PC-9 (cell line): ENCODE data around the gene BRI3. TPM values are rescaled to one million over a fixed set of nuclear protein-coding genes. Genes with fewer than 3 reads are reported as not detected.
"Not testable (repeated sequence)": the region's sequence is repeated elsewhere in the genome, so short reads cannot be mapped to it uniquely, and the experiment has no call there.

Experiments used
- BruUV-seq: library from RNA; stranded (reverse); fragments of 400-500 nt; replicated peaks from 2 replicates; lab custom pipeline; 2021; lab: Mats Ljungman, UMichigan
- CTCF ChIA-PET: fragments of 300-600 bp; sonication (Branson Sonifier 250); formaldehyde crosslinking; loops from one replicate; lab custom pipeline; 2022; ENCODE audit warnings: antibody characterized with exemption; lab: Charles Lee
- POLR2A ChIA-PET: fragments of 300-600 bp; sonication (Branson Sonifier 250); formaldehyde crosslinking; loops from one replicate; lab custom pipeline; 2022; ENCODE audit warnings: antibody characterized with exemption; ENCODE audit not compliant: unreplicated experiment; lab: Charles Lee
- DNase-seq, 2 experiments: peaks; one replicate each; pipeline versions ENCODE4 v3.0.0 to v3.0.0-alpha.2; 2015 to 2022; ENCODE audit warnings: mixed read lengths in 1 of 2
- H2AFZ ChIP-seq: fragments of 200-600 bp; sonication (generic); 2 replicates; pipeline ENCODE4 v1.8.1; 2017; ENCODE audit warnings: antibody characterized with exemption
- H3F3A ChIP-seq: fragments of 200-600 bp; sonication (generic); 2 replicates; pipeline ENCODE4 v1.8.1; 2017; ENCODE audit warnings: antibody characterized with exemption, mild to moderate bottlenecking, low read depth; ENCODE audit not compliant: insufficient read depth
- H3K27ac ChIP-seq: fragments of 200-600 bp; sonication (generic); 2 replicates; pipeline ENCODE4 v1.6.1; 2016; ENCODE audit warnings: mixed run types
- H3K27me3 ChIP-seq: fragments of 200-600 bp; sonication (generic); 2 replicates; pipeline ENCODE4 v1.6.1; 2016; ENCODE audit warnings: low read depth, mixed run types; ENCODE audit not compliant: insufficient read depth
- H3K36me3 ChIP-seq: fragments of 200-600 bp; sonication (generic); 2 replicates; pipeline ENCODE4 v1.6.1; 2016; ENCODE audit warnings: low read depth, mixed run types
- H3K4me1 ChIP-seq: fragments of 200-600 bp; sonication (generic); replicated peaks from 2 replicates; pipeline ENCODE4 v1.6.1; 2016; ENCODE audit warnings: mixed run types; ENCODE audit not compliant: insufficient read depth
- H3K4me2 ChIP-seq: fragments of 200-600 bp; sonication (generic); 2 replicates; pipeline ENCODE4 v1.6.1; 2017; ENCODE audit warnings: mixed run types
- H3K4me3 ChIP-seq: fragments of 200-600 bp; sonication (generic); 2 replicates; pipeline ENCODE4 v1.6.1; 2016; ENCODE audit warnings: mixed run types
- H3K79me2 ChIP-seq: fragments of 200-600 bp; sonication (generic); 2 replicates; pipeline ENCODE4 v1.6.1; 2017; ENCODE audit warnings: low read depth, mixed run types
- H3K9me2 ChIP-seq: fragments of 200-600 bp; sonication (generic); 2 replicates; pipeline ENCODE4 v1.8.1; 2017; ENCODE audit warnings: mild to moderate bottlenecking; ENCODE audit not compliant: insufficient read depth
- H3K9me3 ChIP-seq: fragments of 200-600 bp; sonication (generic); 2 replicates; pipeline ENCODE4 v1.8.1; 2016; ENCODE audit warnings: low read depth; ENCODE audit not compliant: insufficient read depth
- H4K20me1 ChIP-seq: fragments of 200-600 bp; sonication (generic); 2 replicates; pipeline ENCODE4 v1.8.1; 2017; ENCODE audit not compliant: insufficient read depth
- CTCF ChIP-seq: fragments of 200-600 bp; sonication (generic); conservative IDR thresholded peaks from 2 replicates; pipeline ENCODE4 v1.6.1; 2017; ENCODE audit warnings: mixed run types, antibody characterized with exemption, mild to moderate bottlenecking, moderate library complexity
- EZH2 ChIP-seq: fragments of 200-600 bp; sonication (generic); IDR thresholded peaks from 2 replicates; pipeline ENCODE4 v1.8.0; 2017; ENCODE audit warnings: antibody characterized with exemption, low read depth
- intact Hi-C: fragments of 100-400 bp; cut with micrococcal nuclease; formaldehyde crosslinking; loops from one replicate; pipeline ENCODE4 v1.10.0; 2022; ENCODE audit not compliant: unreplicated experiment
- total RNA-seq: library from RNA; stranded (reverse); gene quantifications from 2 replicates; pipeline ENCODE4 v1.2.3, GENCODE V29; 2021

The BRI3 gene
- total RNA-seq, 1 experiment from 2014 or later, result 255 TPM

- ChIA-PET CTCF (no interaction called here), POLR2A (no interaction called here)
- Histone ChIP-seq H3K9me2 (no peaks in the 10 kb centered on the region), H3K27me3 (no peaks in the 10 kb centered on the region), H4K20me1 (no peaks in the 10 kb centered on the region; the same call in 1 of the 2 replicates), H3K4me1 (no peaks in the 10 kb centered on the region), H3F3A (peaks cover 9% of the 10 kb centered on the region; the same call in 1 of the 2 replicates), H3K4me3 (no peak overlapping the region), H3K4me2 (no peak overlapping the region), H3K9me3 (no peaks in the 10 kb centered on the region), H2AFZ (no peak overlapping the region), H3K79me2 (peaks cover 8% of the 10 kb centered on the region; the same call in 1 of the 2 replicates), H3K36me3 (peaks cover 39% of the 10 kb centered on the region), H3K27ac (no peak overlapping the region)
- intact Hi-C loops, result no loop called here
- BruUV-seq, result no TSS peak
- no peak for TF ChIP-seq EZH2
- TF ChIP-seq CTCF, result no peak
- DNase-seq, result no peak
Measured at GRCh38 chr7:98314469-98314868, 33.0 kb downstream of the BRI3 start.

GRCh38 chr7:98315318-98315993 lies 34.0 kb downstream of the BRI3 start:
- no peaks in the 10 kb centered on the region for H3K9me2 ChIP-seq
- ChIA-PET POLR2A (no interaction called here), CTCF (no interaction called here)
- no peak overlapping the region for H3K4me2 ChIP-seq
- peaks cover 31% of the 10 kb centered on the region for H3K36me3 ChIP-seq
- H3F3A ChIP-seq, result peaks cover 9% of the 10 kb centered on the region; the same call in 1 of the 2 replicates
- DNase-seq, result peak in 1 of 2 experiments; percentile 58
- no peaks in the 10 kb centered on the region for H3K9me3 ChIP-seq
- no peaks in the 10 kb centered on the region for H3K27me3 ChIP-seq
- BruUV-seq, result no TSS peak
- no peak overlapping the region for H2AFZ ChIP-seq
- H3K4me3 ChIP-seq, result no peak overlapping the region
- intact Hi-C loops, result no loop called here
- TF ChIP-seq EZH2 (no peak), CTCF (no peak)
- no peaks in the 10 kb centered on the region for H3K4me1 ChIP-seq
- no peaks in the 10 kb centered on the region; the same call in 1 of the 2 replicates for H4K20me1 ChIP-seq
- peaks cover 9% of the 10 kb centered on the region for H3K79me2 ChIP-seq
- no peak overlapping the region for H3K27ac ChIP-seq

GRCh38 chr7:98315994-98316527 lies 34.6 kb downstream of the BRI3 start:
- CTCF ChIA-PET, H3K9me2 ChIP-seq, intact Hi-C loops, H4K20me1 ChIP-seq, BruUV-seq, H2AFZ ChIP-seq, H3K4me1 ChIP-seq, H3K27me3 ChIP-seq, DNase-seq, H3K27ac ChIP-seq, H3F3A ChIP-seq, H3K4me2 ChIP-seq, H3K9me3 ChIP-seq, H3K4me3 ChIP-seq, POLR2A ChIA-PET: not testable (repeated sequence)
- H3K36me3 ChIP-seq, result peaks cover 28% of the 10 kb centered on the region
- peaks cover 15% of the 10 kb centered on the region for H3K79me2 ChIP-seq
